Rectal smooth muscle tissue (tissue), 1 donor: Measurements from ENCODE around the gene TRPV4.

ENCODE experiments used
- H3K27ac ChIP-seq: one replicate; pipeline ENCODE4 v1.7.0; 2013; ENCODE audit warnings: low read depth, low read length, inconsistent platforms
- H3K27me3 ChIP-seq: one replicate; pipeline ENCODE4 v1.7.0; 2013; ENCODE audit warnings: low read length; ENCODE audit not compliant: control insufficient read depth, insufficient read depth
- H3K36me3 ChIP-seq: one replicate; pipeline ENCODE4 v1.7.0; 2013; ENCODE audit warnings: low read length; ENCODE audit not compliant: control insufficient read depth, insufficient read depth
- H3K4me1 ChIP-seq: one replicate; pipeline ENCODE4 v1.7.0; 2013; ENCODE audit warnings: low read length; ENCODE audit not compliant: control insufficient read depth, insufficient read depth
- H3K4me3 ChIP-seq: one replicate; pipeline ENCODE4 v1.7.0; 2013; ENCODE audit warnings: low read length
- H3K9ac ChIP-seq: one replicate; pipeline ENCODE4 v1.7.0; 2013; ENCODE audit warnings: low read length

The TRPV4 gene

GRCh38 chr12:109764776-109765445, 68.3 kb downstream of the TRPV4 start:
- Histone ChIP-seq H3K4me3 (no peak overlapping the region), H3K36me3 (no peaks in the 10 kb centered on the region), H3K9ac (no peak overlapping the region), H3K27me3 (no peaks in the 10 kb centered on the region), H3K4me1 (peaks cover 4% of the 10 kb centered on the region), H3K27ac (no peak overlapping the region)

- Histone ChIP-seq H3K4me1 (peaks cover 11% of the 10 kb centered on the region), H3K9ac (no peak overlapping the region), H3K36me3 (no peaks in the 10 kb centered on the region), H3K27me3 (no peaks in the 10 kb centered on the region), H3K27ac (no peak overlapping the region), H3K4me3 (no peak overlapping the region)
Observed at GRCh38 chr12:109764123-109764522, 69.1 kb downstream of the TRPV4 start.

- Histone ChIP-seq H3K9ac (no peak overlapping the region), H3K4me3 (no peak overlapping the region), H3K4me1 (peaks cover 13% of the 10 kb centered on the region), H3K27me3 (no peaks in the 10 kb centered on the region), H3K36me3 (no peaks in the 10 kb centered on the region), H3K27ac (no peak overlapping the region)
Observed at GRCh38 chr12:109763201-109763841, 69.9 kb downstream of the TRPV4 start.

GRCh38 chr12:109762673-109763191, 70.5 kb downstream of the TRPV4 start:
- no peak overlapping the region for H3K9ac ChIP-seq
- no peak overlapping the region for H3K4me3 ChIP-seq
- H3K4me1 ChIP-seq: peaks cover 13% of the 10 kb centered on the region
- no peaks in the 10 kb centered on the region for H3K27me3 ChIP-seq
- no peak overlapping the region for H3K27ac ChIP-seq
- no peaks in the 10 kb centered on the region for H3K36me3 ChIP-seq

GRCh38 chr12:109762071-109762672, 71.0 kb downstream of the TRPV4 start:
- Histone ChIP-seq H3K27ac (no peak overlapping the region), H3K27me3 (no peaks in the 10 kb centered on the region), H3K9ac (no peak overlapping the region), H3K4me3 (no peak overlapping the region), H3K36me3 (no peaks in the 10 kb centered on the region), H3K4me1 (peaks cover 13% of the 10 kb centered on the region)

GRCh38 chr12:109760930-109761921, 72.0 kb downstream of the TRPV4 start:
- Histone ChIP-seq H3K36me3 (no peaks in the 10 kb centered on the region), H3K27ac (no peak overlapping the region), H3K4me1 (peaks cover 13% of the 10 kb centered on the region), H3K4me3 (no peak overlapping the region), H3K27me3 (no peaks in the 10 kb centered on the region), H3K9ac (no peak overlapping the region)

GRCh38 chr12:109760031-109760929, 72.9 kb downstream of the TRPV4 start:
- Histone ChIP-seq H3K9ac (no peak overlapping the region), H3K27me3 (no peaks in the 10 kb centered on the region), H3K36me3 (no peaks in the 10 kb centered on the region), H3K4me1 (peaks cover 13% of the 10 kb centered on the region), H3K27ac (no peak overlapping the region), H3K4me3 (no peak overlapping the region)

GRCh38 chr12:109759595-109759994, 73.6 kb downstream of the TRPV4 start:
- H3K9ac ChIP-seq: no peak overlapping the region
- no peaks in the 10 kb centered on the region for H3K36me3 ChIP-seq
- no peak overlapping the region for H3K4me3 ChIP-seq
- H3K27ac ChIP-seq: no peak overlapping the region
- H3K27me3 ChIP-seq: no peaks in the 10 kb centered on the region
- H3K4me1 ChIP-seq: peaks cover 13% of the 10 kb centered on the region

GRCh38 chr12:109758426-109759420, 74.5 kb downstream of the TRPV4 start:
- H3K9ac ChIP-seq: no peak overlapping the region
- H3K4me1 ChIP-seq: peaks cover 13% of the 10 kb centered on the region
- no peaks in the 10 kb centered on the region for H3K36me3 ChIP-seq
- H3K27me3 ChIP-seq: no peaks in the 10 kb centered on the region
- H3K27ac ChIP-seq: no peak overlapping the region
- H3K4me3 ChIP-seq: no peak overlapping the region

GRCh38 chr12:109757671-109758265, 75.4 kb downstream of the TRPV4 start:
- no peak overlapping the region for H3K27ac ChIP-seq
- no peak overlapping the region for H3K9ac ChIP-seq
- peaks cover 13% of the 10 kb centered on the region for H3K4me1 ChIP-seq
- H3K4me3 ChIP-seq: no peak overlapping the region
- no peaks in the 10 kb centered on the region for H3K36me3 ChIP-seq
- H3K27me3 ChIP-seq: no peaks in the 10 kb centered on the region
